ENCODE measurements around the gene NXN.

Gene NXN

DNA sequence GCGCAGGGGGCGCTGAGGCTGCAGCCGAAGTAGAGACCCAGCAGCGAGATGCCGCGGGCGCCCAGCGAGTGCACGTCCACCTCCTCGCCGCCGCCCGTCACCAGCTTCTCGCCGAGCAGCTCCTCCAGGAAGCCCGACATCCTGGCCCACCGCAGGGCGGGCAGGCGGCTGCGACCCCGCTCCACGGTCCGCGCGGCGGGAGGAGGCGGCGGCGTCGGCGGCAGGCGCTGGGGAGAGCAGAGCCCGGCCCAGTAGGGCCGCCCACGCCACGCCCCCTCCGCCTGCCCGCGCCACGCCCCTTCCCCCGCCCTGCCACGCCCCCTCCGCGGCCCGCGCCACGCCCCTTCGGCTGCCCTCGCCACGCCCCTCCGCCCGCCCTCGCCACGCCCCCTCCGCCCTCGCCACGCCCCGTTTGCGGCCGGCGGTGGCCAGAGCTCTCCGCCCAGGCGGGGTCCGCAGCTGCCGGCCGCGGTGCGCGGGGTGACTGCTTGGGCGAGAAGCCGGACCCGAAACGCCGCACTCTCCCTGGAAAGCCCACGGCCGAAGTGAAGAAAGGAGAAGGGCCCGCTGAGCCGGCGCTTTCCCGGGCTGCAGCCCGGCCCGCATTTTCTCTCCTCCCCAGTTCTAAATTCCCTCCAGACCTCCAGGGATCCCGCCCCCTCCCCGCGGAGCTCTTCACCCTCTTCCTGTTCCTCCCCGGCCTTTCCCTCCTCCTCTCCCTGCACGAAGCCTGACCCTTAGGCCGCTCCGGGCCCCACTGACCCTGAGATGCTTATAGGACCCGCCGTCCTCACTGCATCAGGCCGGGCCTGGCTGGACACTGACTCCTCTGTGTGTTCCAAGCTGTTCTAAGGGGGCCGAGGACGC is at the start of gene NXN:
TSS of gene NXN (minus strand) at position 238 of the 867 bp plus-strand sequence.
- DNase-seq (ENCODE audit: low read depth in 3 of 3) = peak; percentile 80 to 82 (median 82)

DNA sequence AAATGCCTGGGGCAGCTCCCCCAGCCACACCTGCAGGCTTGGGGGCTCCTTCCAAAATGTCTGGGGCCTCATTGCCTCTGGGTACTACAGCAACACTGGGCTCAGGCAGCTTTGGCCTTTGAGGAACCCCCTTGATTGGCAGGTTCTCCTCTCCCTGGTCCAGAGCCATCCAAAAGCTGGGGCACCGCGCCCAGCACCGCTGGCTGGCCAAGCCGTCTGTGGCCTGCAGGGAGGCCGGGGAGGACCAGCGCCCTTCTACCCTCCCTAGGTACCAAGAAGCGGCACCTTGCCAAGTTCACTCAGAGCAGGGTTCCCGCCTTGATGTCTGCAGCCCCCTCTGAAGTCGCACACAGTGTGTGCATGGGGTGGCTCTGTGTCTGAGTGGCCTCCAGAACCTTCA is 47.5 kb upstream of the NXN start:
- no peak for DNase-seq (ENCODE audit: low read depth in 3 of 3)

DNA sequence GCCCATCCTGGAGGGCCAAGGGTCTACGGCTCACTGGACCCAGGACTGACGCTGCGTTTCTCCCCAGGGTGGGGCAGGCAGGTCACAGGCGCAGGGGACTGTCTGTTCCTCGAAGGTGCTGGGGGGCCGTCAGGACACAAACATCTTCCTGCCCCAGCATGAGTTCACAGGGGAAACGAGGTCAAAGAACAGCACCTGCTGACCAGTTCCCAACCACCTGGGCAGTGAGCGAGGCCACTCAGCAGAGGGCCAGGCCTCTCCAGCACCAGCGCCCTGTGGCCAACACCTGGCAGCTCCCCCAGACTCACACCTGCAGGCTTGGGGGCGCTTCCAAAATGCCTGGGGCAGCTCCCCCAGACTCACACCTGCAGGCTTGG is 47.0 kb upstream of the NXN start:
- DNase-seq (ENCODE audit: low read depth in 3 of 3) = no peak

DNA sequence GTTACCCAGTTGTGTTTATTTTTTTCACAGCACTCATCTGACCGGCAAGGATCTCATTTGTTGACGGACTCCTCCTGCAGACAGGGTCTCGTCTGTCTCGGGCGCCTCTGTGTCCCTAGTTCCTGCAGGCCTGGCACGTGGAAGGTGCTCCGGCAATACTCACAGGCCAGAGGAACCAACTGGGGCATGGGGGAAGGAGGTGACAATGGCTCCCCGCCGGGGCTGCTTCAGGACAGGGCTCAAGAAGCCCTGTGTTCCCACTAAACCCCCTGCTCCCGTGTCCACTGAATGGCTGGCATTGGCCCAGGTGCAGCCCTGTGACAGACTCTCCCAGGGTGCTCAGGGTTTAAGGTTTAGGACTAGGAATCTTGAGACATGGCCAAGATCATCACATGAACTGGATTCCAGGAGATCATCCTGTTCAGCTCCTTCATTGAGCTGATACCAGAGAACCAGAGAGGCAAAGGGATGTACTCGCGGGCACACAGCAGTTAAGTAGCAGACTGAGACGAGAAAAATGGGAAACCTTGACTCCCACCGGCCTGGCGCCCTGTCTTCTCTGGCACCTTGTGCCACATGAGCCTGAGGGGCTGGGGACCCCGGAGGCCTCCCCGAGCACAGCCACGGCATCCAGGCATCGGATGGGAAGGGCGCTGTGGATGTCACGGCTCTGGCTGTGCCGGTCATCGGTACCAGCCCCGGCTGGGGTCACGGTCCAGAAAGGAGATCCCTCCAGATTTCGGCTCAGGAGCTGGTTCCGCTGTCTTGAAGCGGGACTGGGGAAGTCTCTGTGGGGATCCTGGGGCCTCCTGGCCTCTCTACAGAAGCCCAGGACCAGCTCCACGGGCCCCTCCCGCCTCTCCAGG is 46.4 kb upstream of the NXN start:
- no peak for DNase-seq (ENCODE audit: low read depth in 3 of 3)

DNA sequence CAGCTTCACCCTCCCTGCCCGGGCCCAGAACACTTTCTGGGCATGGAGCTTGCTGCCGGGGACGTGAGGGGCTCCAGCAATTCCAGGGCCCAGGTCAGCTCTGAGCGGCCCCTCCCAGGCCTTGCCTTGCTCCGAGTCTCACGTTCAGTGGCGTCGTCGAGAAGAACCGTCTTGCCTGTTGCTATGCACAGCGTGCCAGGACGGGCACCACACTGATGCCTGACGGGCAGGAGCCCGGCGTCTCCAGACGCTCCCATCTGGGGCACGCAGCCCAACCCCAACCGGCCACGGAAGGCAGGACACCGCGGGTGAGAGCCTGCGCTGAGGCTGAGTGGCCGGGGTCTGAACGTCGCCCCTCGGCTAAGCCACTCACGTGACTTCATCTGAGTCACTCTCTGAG is 44.5 kb upstream of the NXN start:
- no peak for DNase-seq (ENCODE audit: low read depth in 3 of 3)

DNA sequence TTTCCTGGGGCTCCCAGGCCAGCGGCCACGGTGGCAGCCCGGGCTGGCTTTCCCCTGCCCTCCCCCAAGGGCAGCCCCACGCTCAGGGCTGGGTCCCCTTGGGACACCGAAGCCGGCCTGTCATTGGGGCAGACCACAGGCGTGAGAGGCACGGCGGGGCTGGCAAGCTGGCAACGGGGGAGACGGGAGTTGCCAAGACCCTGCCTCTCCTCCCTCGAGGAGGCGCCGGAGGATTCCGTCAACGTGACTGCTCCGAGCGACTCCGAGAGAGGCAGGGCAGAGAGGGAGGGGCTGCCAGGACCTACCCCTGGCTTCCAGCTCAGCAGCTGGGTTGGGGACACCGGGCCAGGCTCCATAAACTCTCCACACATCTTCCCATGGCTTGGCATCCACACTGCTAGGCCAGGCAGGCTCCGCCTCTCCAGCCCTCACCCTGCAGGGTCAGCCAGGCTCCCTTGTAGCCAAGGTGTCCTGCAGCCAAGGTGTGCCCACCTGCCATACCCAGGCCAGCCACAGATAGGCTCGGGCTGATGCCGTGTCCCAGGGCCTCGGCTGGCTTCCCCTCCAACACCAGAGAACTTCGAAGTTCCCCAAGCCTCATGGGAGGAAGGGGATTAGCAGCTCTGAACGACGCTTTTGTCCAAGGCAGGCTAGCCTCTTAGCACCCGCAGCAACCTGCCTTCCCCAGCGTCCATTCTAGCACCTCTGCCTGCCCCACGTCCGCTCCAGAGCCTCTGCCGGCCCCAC is 42.9 kb upstream of the NXN start:
- DNase-seq (ENCODE audit: low read depth in 3 of 3) = no peak

DNA sequence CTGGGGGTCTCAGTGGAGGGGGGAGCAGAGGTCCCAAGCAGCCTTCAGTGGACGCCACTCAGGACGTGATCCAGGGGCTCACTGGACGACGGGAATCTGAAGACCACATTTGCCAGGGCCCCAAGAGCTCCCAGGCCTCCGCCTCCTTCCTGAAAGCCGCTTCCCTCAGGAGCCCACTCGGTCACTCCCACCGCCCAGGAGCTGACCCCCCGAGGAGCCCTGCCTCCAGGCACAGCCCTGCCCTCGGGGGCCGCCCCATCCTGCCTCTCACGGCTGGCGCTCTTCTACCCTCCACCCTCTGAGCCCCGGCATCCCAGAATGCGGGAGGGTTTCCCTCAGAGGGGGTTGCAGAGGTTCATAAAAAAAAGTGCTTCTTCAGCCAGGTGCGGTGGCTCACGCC is 41.6 kb upstream of the NXN start:
- no peak for DNase-seq (ENCODE audit: low read depth in 3 of 3)

DNA sequence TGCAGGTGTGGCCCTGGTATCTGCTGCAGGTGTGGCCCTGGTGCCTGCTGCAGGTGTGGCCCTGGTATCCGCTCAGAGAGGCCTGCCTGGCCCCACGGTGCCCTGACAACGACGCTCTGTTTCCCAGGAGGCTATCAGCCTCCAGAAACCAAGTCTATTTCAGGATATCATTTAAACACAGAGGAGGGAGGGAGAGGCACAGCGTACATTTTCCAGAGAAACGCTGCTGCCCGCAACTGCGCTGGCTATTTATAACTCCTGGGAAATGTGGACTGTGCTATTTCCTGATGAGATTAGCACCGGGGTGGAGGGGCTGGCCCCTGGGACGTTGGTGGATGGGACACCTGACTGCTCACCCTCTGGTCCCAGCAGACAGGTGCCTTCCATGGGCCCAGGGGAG is 39.9 kb upstream of the NXN start:
- no peak for DNase-seq (ENCODE audit: low read depth in 3 of 3)

DNA sequence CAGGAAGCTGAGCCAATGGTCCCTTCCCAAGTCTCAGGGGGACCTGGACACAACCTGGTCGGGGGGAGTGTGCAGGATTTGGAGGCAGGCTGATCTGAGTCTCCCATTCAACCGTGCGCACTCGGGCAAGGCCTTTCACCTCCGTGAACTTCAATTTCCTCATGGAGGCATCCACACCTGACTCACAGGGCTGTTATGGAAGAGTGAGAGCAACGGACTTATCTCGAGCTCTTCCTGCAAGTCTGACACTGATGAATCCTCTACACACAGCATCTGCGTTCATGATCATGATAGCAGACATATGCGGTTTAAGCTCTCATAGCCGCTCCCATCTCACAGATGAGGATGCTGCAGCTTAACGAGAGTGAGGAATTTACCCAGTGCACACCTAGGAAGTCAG is 39.0 kb upstream of the NXN start:
- DNase-seq (ENCODE audit: low read depth in 3 of 3) = no peak

DNA sequence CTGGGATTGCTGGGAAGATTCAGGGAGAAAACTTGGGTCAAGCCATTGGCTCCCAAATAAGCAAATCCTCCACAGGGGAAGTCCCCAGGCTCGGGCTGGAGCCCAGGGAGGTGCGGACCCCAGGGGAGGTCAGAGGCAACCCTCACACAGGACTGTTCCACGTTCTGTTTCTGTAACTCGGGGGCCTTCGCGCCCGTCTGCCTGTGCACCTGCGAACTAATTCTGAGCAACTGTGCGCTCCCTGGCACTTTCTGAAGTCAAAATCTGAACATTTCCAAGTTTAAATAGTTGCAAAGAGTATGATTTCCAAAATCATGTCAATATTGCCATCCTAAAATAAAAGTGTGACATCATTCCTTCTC is 34.1 kb upstream of the NXN start:
- no peak for DNase-seq (ENCODE audit: low read depth in 3 of 3)

DNA sequence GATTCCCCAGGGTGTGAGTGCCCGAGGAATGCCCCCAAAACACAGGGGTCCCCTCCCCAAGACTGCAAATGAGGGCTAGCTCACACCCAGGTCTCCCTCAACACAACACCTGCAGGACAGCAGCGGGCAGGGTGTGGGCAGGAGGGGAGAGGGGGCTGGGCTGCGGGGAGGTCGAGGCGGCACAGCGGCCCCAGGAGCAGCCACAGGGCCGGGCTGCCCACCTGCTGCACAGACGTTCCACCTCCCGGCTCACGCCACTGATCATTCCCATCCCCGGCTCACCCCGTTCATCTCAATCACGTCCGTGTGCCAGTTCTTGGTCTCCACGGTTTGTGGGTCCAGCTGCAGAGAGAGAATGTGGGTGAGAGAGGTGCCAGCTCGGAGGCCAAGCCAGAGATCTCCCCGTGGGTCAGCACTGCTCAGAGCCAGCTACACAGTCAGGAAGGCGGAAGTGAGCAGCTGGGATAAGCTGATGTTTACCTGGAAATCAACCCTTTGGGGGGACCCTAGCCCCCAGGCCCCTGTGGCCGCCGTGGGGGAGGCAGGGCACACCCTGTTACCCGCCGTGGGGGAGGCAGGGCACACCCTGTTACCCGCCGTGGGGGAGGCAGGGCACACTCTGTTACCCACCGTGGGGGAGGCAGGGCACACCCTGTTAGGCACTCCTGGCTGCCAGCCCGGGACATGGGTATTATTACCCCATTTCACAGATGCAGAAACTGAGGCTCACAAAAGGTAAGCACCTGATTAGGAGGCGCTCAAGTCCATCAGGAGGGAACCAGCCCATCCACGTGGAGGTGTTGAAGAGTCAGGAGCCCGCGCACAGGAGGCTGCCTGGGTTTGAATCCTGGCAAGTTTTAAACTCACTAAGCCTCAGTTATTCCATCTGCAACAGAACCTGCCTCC is 33.5 kb upstream of the NXN start:
- no peak for DNase-seq (ENCODE audit: low read depth in 3 of 3)

DNA sequence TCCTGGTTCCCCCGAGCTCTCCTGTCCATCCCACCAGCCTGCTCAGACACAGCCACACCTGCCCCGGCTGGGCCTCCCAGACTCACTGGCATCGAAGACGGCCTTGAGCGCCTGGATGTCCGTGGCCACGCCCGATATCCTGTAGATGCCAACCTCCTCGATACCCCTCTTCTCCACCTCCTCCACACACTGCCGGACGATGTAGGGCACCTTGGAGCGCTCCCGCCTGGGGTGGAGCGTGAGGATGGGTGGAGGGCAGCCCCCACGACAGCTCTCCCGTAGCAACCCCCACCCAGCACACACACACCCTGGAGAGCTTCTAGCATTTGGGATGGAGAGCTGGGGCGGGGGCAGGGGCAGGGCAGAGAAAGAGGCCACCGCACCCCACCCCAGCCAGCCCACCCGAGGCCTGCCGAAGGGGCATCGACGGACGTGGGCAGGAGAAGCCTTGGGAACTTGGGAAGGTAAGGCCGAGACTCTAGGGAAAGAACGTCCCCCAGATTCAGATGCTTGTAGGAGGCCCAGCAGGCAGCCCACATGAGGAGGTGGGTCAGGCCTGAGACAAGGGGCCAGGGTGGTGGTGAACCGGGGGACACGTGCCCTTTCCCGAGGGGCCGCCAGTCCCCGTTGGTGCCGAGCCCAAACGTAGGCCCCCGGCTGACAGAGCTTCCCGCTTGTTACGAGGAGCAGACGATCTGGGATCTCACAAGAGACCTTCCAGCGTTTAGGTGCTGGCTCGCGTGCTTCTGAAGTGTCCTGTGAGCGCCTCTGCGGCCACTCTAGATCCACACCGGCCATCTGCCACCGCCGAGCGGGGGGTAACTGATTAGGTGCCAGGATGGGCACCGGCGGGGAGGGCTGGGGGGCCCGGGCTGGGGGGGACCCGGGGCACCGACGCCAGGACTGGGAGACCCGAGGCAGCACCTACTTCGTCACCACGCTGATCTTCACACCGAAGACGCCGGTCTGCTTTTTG is 32.5 kb upstream of the NXN start:
- no peak for DNase-seq (ENCODE audit: low read depth in 3 of 3)

DNA sequence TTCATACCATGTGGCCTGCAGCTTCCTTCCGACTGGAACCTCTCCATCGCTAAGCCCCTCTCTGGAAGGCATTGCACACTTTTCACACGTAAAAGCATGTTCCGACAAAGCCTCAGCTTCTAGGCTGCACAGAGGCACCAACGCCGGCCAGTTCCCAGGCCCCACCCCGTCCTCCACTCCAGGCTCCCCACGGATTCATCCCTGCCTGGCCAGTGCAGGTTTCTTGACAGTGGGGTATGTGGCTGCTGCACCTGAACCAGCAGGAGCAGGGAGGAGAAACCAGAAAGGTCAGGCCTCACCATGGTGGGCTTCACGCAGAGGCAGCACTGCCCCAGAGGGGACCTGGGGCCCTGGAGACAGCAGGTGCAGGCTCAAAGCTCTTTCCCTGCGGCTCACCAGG is 31.6 kb upstream of the NXN start:
- DNase-seq (ENCODE audit: low read depth in 3 of 3) = no peak

DNA sequence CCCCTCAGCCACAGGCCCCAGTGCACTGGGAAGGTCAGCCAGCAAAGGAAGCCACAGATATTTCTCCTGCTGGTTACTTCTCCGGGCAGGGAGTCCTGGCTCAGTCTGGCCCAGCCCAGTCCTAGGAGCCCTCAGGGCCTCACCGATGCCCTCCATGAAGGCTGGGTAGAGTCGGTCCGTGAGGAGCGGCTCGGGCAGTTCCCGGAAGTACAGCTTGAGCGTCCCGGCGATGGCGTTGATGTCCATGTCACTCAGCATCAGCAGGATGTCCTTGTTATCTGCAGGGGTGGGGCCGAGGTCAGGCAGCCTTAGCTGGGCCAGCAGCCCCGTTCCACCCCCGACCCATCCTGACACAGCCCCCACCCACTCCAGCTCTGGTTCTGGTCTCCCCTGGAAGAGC is 31.0 kb upstream of the NXN start:
- DNase-seq (ENCODE audit: low read depth in 3 of 3) = no peak

DNA sequence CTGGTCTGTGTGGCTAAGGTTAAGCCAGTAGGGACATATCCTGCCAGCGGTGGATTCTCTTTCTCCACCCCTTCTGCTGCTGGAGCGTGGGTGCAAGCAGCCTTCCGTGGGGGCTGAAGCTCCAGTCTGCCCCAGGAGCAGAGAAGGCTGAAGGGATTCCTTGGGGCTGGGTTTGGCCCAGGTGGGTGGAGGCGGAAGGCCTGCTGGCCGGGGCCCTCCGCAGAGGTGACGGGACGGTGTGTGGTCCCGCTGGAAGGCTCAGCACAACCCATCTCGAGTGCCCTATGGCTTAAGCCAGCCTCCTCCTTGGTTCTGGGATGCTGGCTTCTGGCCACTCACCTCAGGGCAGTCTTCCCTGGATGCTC is 30.5 kb upstream of the NXN start:
- DNase-seq (ENCODE audit: low read depth in 3 of 3) = no peak

DNA sequence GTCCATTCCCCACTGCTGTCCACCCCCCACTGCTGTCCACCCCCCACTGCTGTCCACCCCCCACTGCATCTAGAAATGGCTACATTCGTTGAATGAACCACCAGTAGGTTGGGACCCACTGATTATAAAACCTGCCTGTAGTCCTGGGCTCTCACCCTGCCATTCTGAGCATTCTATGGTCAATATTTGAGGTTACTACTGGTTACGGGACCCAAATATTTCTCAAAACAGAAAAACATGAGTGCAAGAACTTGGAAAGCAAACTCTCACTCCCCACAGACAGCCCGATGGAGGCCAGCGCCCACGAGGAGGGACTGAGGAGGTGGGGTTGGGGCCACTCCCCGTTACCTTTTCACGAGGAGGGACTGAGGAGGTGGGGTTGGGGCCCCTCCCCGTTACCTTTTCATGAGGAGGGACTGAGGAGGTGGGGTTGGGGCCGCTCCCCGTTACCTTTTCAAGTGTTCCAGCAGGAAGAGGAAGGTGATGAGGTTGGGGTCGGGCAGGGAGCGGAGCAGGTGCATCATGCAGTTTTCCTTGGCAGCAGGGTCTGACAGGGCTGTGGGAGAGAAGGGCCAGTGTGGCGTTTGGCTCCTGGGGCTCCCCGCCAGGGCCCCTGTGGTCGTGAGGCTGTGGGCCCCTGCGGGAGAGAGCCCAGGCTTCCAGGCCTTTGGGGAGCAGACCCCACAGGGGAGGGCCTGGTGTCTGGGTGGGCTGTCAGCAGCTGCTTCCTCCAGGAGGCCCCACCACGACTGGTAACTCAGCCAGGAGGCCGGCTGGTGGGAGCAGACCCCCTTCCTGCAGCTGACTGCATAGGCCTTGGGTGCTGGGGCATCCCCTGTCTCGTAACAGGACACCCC is 29.9 kb upstream of the NXN start:
- no peak for DNase-seq (ENCODE audit: low read depth in 3 of 3)

DNA sequence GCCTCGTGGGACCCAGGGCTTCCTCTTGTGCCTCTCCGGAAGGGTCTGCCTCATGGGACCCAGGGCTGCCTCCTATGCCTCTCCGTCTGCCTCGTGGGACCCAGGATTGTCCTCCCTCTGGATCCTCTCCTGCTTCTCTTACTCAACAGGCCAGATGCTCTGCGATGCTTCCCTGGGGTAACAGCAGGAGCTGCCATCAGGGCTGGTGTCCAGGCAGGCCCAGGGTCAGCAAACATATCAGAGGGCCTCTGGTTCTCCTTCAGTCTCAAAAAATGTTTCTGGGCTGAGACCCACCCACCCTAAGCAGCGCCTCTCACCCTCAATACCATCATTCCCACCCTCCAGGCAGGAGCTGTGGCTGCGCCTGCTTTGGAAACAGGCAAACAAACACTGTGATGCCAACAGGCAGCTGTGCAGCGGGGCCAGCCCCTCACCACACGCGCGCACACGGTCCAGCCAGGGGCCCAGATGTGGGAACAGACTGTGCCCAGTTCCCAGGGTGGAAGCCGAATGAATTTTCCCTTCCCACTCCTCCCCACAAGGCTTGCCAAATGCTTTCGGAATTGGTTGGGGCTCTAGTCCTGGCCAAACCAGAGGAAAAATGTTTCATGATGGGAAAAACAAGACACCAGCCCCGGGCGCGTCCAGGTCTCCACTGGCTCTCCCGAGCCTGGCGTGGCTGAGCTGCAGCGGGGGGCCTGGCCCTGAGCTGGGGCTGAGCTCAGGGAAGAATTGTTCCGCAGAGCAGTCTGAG is 28.6 kb upstream of the NXN start:
- no peak for DNase-seq (ENCODE audit: low read depth in 3 of 3)

DNA sequence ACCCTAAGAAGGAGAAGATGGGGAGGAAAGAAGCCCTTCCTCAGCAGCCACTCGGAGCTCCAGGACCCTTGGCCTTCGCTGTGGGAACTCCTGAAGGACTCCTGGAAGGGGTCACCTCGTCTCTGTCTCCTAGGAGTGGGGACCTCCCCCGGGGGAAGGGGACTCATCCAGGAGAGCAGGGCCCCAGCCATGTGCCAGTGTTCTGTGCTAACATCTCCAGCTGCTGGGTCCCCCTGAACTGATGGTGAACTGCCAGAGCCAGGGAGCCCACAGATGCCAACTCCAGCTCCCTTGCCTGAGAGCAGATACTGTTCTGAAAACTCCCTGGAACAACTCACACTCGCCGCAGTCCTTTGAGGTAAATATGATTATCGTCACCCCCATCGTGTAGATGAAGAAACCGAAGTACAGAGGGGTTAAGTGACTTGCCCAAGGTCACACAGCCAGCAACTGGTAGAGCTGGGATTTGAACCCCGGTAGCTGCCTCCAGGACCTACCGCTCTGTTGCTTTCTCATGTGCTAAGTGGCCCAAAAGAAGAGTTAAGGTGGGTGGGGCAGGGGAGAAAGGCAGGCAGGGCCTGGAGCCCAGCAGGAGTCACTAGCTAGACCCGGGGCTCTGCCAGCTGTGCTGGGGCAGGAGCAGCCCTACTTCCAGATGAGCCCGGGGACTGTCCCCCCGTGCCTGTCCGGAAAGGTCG is 27.9 kb upstream of the NXN start:
- DNase-seq (ENCODE audit: low read depth in 3 of 3) = no peak

Measured in stimulated activated CD4-positive, alpha-beta T cell treated with anti-CD3 and anti-CD28 coated beads, TNF-alpha, amount 100 ng/mL, for 24 hours (primary cell).